ENCODE results near the gene ZNF726. TPM values are rescaled to one million over a fixed set of nuclear protein-coding genes. Genes with fewer than 3 reads are reported as not detected.
"Not testable (repeated sequence)": the region's sequence is repeated elsewhere in the genome, so short reads cannot be mapped to it uniquely, and the experiment has no call there.

The ZNF726 gene
- polyA plus RNA-seq, 1 experiment, result 0.95 TPM

DNA sequence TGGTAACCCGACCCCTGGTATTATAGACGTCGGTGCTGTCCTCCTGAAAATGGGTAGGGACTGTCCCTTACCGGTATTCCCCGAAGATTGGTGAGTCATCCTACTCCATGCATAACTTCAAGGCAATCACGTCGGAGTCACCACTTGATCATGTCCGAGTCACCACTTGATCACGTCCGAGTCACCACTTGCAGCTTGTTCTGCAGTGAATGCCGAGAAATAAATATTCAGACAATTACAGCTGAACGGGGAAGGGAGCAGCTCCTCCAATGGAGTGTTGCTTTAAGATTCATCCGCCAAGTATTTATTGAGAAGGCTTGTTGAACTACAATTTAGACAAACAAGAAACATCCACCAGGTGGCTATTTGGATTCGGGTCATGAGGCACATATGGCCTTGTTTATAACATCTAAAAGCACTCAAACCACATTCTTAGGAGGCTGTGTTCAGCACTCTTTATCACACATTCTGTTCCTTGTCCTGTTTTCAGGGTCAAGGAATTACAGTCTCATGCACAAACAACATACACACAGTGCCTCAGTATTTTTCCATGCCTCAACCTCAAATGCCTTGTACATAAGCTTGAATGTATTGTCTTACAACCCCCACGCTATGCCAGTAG lies 43.1 kb downstream of the ZNF726 start:
- POLR2A ChIA-PET, result interaction anchor here (0.6 kb wide), 1 partner anchor 129 kb away, joined by 3 read pairs; the partner anchor contains the start of gene ZNF254
- CTCF ChIA-PET, result no interaction called here
- peak overlapping the region; percentile 35 for H3K27ac ChIP-seq (ENCODE audit: low read depth, low read length)
- no peaks in the 10 kb centered on the region for H3K9me3 ChIP-seq (ENCODE audit: control insufficient read depth, insufficient read depth, low read length)
- H3K27me3 ChIP-seq (ENCODE audit: control insufficient read depth, insufficient read depth, low read length), result no peaks in the 10 kb centered on the region
- no peak for TF ChIP-seq CTCF (IDR thresholded peaks at IDR 0.05; ENCODE audit: low read depth, low read length)
- DNase-seq (ENCODE audit: low read depth, low spot score), result peak; percentile 34
- H3K4me3 ChIP-seq (ENCODE audit: low read depth, low read length), result no peak overlapping the region

DNA sequence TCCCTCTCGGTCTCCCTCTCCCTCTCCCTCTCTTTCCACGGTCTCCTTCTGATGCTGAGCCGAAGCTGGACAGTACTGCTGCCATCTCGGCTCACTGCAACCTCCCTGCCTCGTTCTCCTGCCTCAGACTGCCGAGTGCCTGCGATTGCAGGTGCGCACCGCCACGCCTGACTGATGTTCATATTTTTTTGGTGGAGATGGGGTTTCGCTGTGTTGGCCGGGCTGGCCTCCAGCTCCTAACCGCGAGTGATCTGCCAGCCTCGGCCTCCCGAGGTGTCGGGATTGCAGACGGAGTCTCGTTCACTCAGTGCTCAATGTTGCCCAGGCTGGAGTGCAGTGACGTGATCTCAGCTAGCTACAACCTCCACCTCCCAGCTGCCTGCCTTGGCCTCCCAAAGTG lies 48.7 kb downstream of the ZNF726 start:
- DNase-seq (ENCODE audit: low read depth, low spot score); H3K4me3 ChIP-seq (ENCODE audit: low read depth, low read length); H3K9me3 ChIP-seq (ENCODE audit: control insufficient read depth, insufficient read depth, low read length); POLR2A ChIA-PET; H3K27me3 ChIP-seq (ENCODE audit: control insufficient read depth, insufficient read depth, low read length); H3K27ac ChIP-seq (ENCODE audit: low read depth, low read length); CTCF ChIA-PET: not testable (repeated sequence)

DNA sequence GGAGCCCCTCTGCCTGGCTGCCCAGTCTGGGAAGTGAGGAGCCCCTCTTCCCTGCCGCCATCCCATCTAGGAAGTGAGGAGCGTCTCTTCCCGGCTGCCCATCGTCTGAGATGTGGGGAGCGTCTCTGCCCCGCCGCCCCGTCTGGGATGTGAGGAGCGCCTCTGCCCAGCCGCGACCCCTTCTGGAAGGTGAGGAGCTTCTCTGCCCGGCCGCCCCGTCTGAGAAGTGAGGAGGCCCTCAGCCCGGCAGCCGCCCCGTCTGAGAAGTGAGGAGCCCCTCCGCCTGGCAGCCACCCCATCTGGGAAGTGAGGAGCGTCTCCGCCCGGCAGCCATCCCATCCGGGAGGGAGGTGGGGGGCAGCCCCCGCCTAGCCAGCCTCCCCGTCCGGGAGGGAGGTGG lies 49.2 kb downstream of the ZNF726 start:
- CTCF ChIA-PET; H3K4me3 ChIP-seq (ENCODE audit: low read depth, low read length); H3K9me3 ChIP-seq (ENCODE audit: control insufficient read depth, insufficient read depth, low read length); POLR2A ChIA-PET; DNase-seq (ENCODE audit: low read depth, low spot score); H3K27ac ChIP-seq (ENCODE audit: low read depth, low read length); H3K27me3 ChIP-seq (ENCODE audit: control insufficient read depth, insufficient read depth, low read length): not testable (repeated sequence)

DNA sequence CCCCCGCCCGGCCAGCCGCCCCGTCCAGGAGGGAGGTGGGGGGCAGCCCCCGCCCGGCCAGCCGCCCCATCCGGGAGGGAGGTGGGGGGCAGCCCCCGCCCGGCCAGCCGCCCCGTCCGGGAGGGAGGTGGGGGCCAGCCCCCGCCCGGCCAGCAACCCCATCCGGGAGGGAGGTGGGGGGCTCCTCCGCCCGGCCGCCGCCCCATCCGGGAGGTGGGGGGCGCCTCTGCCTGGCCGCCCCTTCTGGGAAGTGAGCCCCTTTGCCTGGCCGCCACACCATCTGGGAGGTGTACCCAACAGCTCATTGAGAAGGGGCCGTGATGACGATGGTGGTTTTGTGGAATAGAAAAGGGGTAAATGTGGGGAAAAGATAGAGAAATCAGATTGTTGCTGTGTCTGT lies 49.6 kb downstream of the ZNF726 start:
- H3K27me3 ChIP-seq (ENCODE audit: control insufficient read depth, insufficient read depth, low read length); H3K27ac ChIP-seq (ENCODE audit: low read depth, low read length); H3K4me3 ChIP-seq (ENCODE audit: low read depth, low read length); H3K9me3 ChIP-seq (ENCODE audit: control insufficient read depth, insufficient read depth, low read length); CTCF ChIA-PET; POLR2A ChIA-PET; DNase-seq (ENCODE audit: low read depth, low spot score): not testable (repeated sequence)

- Histone ChIP-seq H3K4me3 (ENCODE audit: low read depth, low read length) (no peak overlapping the region), H3K27ac (ENCODE audit: low read depth, low read length) (no peak overlapping the region), H3K27me3 (ENCODE audit: control insufficient read depth, insufficient read depth, low read length) (peaks cover 8% of the 10 kb centered on the region), H3K9me3 (ENCODE audit: control insufficient read depth, insufficient read depth, low read length) (peaks cover 11% of the 10 kb centered on the region)
- POLR2A ChIA-PET, result no interaction called here
- no peak for DNase-seq (ENCODE audit: low read depth, low spot score)
- no peak for TF ChIP-seq CTCF (IDR thresholded peaks at IDR 0.05; ENCODE audit: low read depth, low read length)
- CTCF ChIA-PET, result no interaction called here
Observed at GRCh38 chr19:23969630-23970029, 54.9 kb downstream of the ZNF726 start.

DNA sequence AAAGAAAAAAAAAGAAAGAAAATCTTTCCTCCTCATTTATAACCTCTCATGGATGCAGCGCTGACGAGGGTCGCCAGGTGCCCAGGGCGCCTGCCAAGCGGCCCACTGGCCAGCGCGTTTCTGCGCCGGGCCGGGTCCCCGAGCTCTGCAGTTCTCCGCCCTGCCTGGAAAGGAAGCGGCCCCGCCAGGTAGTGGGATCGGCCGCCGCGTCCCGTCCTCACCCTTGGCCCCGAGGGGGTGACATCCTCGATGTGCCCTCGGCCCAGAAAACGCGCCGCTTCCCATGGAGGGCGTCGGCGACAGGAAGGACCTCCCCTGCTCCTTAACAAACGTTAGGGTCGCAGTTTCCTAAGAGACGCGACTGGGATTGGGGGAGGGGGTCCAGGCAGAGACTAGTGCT lies 56.9 kb downstream of the ZNF726 start:
- H3K27me3 ChIP-seq (ENCODE audit: control insufficient read depth, insufficient read depth, low read length), result peaks cover 8% of the 10 kb centered on the region
- peaks cover 11% of the 10 kb centered on the region for H3K9me3 ChIP-seq (ENCODE audit: control insufficient read depth, insufficient read depth, low read length)
- CTCF ChIA-PET, result no interaction called here
- H3K27ac ChIP-seq (ENCODE audit: low read depth, low read length), result no peak overlapping the region
- no peak for TF ChIP-seq CTCF (IDR thresholded peaks at IDR 0.05; ENCODE audit: low read depth, low read length)
- POLR2A ChIA-PET, result no interaction called here
- H3K4me3 ChIP-seq (ENCODE audit: low read depth, low read length), result no peak overlapping the region
- no peak for DNase-seq (ENCODE audit: low read depth, low spot score)
